22Rv1 (cell line): Measurements from ENCODE around the gene BCR.
A peak's percentile ranks its signal among the peaks of the same experiment; 100 is the strongest.

ENCODE experiments used
- H3K27ac ChIP-seq: fragments of 450-650 bp; 2 replicates; pipeline ENCODE4 v1.5.1; 2017
- ZFX ChIP-seq: fragments of 450-650 bp; IDR thresholded peaks from 2 replicates; pipeline ENCODE4 v1.6.1; 2017; ENCODE audit warnings: antibody characterized with exemption, borderline replicate concordance
- TF ChIP-seq, protein P1 (sequence below): fragments of 450-650 bp; IDR thresholded peaks from 2 replicates; pipeline ENCODE4 v1.5.1; 2017; ENCODE audit warnings: mild to moderate bottlenecking

Gene BCR

DNA sequence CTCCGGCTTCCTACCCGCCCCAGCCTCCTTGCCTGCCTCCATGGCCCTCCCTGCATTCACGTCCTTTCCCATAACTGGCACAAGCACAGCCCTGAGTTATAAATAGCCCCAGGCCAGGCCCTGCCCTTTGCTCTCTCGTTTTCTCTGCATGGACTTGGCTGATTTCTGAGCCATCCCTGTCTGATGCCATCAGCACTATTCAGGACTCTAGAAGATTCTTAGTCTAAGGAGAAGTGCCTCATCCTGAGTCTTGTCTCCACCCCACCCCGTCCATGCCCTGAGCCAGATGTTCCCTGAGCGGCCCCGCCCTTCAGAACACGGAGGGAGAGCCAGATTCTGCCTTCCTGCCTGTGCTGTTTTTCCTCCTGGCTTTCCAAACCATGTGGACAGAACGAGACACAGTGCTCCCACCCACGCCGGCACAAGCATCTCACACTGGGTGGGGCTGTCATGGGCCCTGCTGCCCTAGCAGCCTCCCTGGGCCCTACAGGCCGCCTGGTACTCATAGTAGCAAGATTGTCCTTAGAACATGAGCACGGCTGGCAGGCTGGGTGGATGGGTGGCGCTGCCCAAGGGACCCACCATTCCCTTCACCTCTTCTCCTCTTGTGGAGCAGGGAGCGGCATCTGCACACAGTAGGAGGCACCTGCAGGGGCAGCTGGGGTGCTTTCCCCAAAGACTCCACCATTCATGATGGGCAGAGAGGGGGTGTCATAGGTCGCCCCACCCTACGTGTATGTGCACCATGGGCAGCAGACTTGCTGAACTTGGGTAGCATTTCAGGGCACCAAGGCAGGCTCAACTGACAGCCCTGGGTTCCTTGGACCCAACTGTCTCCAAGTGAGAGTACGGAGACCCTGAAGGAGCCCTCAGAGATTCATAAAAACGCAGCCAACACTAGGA is 76.9 kb downstream of the BCR start:
- TF ChIP-seq, protein P1, sequence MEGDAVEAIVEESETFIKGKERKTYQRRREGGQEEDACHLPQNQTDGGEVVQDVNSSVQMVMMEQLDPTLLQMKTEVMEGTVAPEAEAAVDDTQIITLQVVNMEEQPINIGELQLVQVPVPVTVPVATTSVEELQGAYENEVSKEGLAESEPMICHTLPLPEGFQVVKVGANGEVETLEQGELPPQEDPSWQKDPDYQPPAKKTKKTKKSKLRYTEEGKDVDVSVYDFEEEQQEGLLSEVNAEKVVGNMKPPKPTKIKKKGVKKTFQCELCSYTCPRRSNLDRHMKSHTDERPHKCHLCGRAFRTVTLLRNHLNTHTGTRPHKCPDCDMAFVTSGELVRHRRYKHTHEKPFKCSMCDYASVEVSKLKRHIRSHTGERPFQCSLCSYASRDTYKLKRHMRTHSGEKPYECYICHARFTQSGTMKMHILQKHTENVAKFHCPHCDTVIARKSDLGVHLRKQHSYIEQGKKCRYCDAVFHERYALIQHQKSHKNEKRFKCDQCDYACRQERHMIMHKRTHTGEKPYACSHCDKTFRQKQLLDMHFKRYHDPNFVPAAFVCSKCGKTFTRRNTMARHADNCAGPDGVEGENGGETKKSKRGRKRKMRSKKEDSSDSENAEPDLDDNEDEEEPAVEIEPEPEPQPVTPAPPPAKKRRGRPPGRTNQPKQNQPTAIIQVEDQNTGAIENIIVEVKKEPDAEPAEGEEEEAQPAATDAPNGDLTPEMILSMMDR: no peak
- TF ChIP-seq ZFX: no peak
- H3K27ac ChIP-seq: peak overlapping the region; percentile 54

DNA sequence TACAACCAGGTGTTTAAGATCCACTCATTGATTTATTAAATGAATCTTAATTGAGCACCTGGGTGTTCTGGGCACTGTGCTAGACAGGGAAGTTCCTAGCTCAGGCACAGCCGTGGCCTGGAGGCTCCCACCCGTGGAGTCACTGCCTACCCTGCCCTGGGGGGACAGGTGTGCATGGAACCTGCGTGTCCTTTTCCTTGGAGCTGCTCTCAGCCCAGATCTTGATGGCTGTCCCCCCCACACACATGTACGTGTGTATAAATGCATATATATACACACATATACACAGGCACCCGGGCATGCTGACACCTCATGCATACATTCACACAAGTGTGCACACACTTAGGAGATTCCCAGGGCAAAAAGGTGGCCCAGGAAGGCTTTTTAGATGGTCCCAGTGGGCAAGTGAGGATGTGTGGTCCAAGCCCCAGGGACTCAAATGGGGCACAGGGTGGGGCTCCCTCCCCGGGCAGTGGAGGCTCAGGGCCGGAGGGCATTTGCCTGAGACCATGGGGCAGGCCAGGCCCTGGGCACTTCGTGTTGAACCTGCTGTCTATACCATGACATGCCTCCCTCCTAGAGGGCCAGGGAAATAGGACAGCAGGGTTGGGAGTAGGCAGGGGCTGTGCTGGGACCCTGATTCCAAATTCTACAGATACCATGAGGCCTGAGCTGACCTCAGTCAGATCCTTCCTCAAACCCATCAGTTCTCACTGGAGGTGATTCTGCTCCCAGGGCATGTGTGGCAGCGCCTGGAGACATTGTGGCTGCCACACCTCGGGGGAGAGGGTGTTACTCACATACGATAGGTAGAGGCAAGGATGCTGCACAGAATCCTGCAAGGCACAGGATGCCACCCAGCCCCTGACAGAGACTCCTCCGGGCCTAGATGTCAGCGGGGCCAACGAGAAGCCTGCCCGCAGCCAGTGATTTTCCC is 77.8 kb downstream of the BCR start:
- no peak for TF ChIP-seq ZFX
- TF ChIP-seq, protein P1: no peak
- no peak overlapping the region for H3K27ac ChIP-seq

DNA sequence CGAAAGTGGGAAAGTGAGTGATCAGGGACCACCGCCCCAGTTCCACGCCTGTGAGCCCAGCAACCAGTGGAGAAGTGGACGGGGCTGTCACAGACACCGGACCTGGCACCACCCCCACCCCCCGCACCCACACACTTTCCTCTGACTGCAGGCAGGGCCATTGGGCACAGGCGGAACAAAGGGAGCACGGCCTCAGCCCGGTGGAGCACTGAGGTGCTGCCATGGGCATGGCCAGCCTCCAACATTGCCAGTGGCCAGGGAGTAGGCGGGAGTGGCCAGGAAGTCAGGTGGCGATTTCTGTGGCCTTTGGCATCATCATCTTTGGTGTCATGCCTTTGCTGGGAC is 78.5 kb downstream of the BCR start:
- TF ChIP-seq, protein P1: no peak
- TF ChIP-seq ZFX: no peak
- no peak overlapping the region for H3K27ac ChIP-seq

DNA sequence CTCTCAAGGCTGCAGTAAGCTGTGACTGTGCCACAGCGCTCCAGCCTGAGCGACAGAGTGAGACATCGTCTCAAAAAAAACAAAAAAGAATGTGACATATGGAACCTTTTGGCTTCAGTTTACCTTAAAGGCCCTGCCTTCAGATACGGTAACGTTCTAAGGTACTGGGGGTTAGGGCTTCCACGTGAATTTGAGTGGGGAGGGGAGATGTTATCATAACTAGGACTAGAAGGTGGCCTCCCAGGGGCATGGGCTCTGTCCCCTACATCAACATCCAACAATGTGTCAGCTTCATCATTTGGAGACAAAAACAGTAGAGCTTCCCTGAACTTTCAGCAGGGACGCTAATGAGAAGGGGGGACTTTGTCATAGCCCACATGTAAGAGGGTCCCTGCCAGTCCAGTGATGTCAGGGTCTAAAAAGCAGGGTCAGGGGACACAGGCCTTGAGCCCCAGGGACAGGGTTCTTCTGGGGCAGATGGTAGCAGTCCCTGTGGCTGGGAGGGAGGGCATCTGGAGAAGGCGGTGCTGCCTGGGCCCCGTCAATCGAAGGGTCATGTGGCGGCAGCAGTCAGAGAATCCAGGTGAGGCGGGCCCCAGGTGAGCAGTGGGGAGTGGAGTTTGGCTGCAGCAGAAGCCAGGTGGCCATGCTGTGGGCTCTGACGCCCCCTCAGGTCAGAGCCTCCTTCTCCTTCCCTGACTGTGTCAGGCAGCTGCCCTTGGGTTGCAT is 79.8 kb downstream of the BCR start:
- H3K27ac ChIP-seq: no peak overlapping the region
- TF ChIP-seq, protein P1: no peak
- no peak for TF ChIP-seq ZFX

DNA sequence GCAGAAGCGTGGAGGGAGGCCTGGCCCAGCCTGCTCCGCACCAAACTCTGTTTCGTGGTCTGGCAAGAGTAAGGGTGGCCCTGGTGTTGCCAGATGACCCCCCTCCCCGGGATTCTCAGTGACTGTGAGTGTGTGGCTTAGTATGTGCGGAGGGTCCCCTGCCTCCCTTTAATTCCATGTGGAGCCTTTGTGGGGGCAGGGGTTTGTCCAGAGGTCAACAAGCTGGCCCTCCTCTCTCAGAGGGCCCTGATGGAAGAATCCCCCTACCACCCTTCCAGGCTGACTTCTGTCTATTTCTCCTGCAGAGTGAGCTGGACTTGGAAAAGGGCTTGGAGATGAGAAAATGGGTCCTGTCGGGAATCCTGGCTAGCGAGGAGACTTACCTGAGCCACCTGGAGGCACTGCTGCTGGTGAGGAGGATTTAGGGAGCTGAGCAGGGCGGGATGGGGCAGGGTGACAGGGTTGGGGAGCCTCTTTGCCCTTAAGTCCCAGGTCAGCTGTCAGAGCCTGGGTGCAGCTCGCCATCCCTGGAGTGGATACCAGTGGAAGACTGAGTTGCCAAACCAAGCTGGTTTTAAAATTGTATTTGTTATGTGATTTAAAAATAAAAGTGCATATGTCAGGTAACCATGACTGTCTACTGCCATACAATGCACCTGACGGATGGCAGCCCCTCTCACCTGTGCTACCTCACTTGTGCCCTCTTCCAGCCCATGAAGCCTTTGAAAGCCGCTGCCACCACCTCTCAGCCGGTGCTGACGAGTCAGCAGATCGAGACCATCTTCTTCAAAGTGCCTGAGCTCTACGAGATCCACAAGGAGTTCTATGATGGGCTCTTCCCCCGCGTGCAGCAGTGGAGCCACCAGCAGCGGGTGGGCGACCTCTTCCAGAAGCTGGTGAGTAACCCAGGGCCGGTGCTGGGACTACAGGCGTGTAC is 80.6 kb downstream of the BCR start:
- no peak for TF ChIP-seq ZFX
- TF ChIP-seq, protein P1: no peak
- H3K27ac ChIP-seq: no peak overlapping the region

DNA sequence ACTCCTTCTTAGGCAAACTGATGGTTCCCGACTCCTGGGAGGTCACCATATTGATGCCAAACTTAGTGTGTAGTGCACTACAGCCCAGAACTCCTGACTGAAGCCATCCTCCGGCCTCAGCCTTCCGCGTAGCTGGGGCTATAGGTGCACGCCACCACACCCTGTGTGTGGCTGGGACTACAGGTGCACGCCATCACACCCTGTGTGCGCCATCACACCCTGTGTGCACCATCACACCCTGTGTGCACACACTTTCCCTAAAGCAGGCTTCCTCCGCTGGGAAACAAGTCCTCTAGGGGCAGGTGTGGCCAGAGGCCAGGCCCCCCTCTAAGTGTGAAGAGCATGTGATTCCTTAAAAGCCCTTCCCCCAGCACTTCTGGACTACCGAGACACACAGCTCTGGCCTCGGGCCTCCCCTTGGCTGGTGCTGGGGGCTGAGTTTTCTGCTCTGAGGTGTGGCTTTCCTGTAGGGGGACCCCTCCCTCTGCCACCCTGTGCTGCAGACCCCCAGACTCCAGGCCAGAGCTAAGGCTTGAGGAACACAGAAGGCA is 81.7 kb downstream of the BCR start:
- TF ChIP-seq, protein P1: no peak
- no peak for TF ChIP-seq ZFX
- no peak overlapping the region for H3K27ac ChIP-seq
